COLO829 (cell line): ENCODE measurements around the gene TRIL.

ENCODE experiments used
- DNase-seq: peaks from one replicate; pipeline ENCODE4 v3.0.0; 2012; ENCODE audit warnings: low spot score

Gene TRIL

GRCh38 chr7:28958235-28958979 lies at the start of gene TRIL:
Gene TRIL, minus strand, starts transcription at chr7:28958330. Its CDS starts 284 bp downstream, at chr7:28958046.
- no peak for DNase-seq

- no peak for DNase-seq
Measured at GRCh38 chr7:29007127-29007526, 49.0 kb upstream of the TRIL start.

- DNase-seq: no peak
Measured at GRCh38 chr7:29005829-29006228, 47.7 kb upstream of the TRIL start.

- DNase-seq: no peak
Measured at GRCh38 chr7:29005406-29005805, 47.3 kb upstream of the TRIL start.

- DNase-seq: no peak
Measured at GRCh38 chr7:29003703-29004102, 45.6 kb upstream of the TRIL start.

- DNase-seq: no peak
Measured at GRCh38 chr7:29000717-29001076, 42.6 kb upstream of the TRIL start.

GRCh38 chr7:28999895-29000716 lies 42.0 kb upstream of the TRIL start:
- no peak for DNase-seq

GRCh38 chr7:28999427-28999826 lies 41.3 kb upstream of the TRIL start:
- no peak for DNase-seq

- DNase-seq: no peak
Measured at GRCh38 chr7:28998105-28998504, 40.0 kb upstream of the TRIL start.

- DNase-seq: no peak
Measured at GRCh38 chr7:28996836-28997235, 38.7 kb upstream of the TRIL start.

- DNase-seq: no peak
Measured at GRCh38 chr7:28993371-28993770, 35.2 kb upstream of the TRIL start.

GRCh38 chr7:28992798-28993197 lies 34.7 kb upstream of the TRIL start:
- DNase-seq: no peak

- no peak for DNase-seq
Measured at GRCh38 chr7:28990200-28990960, 32.2 kb upstream of the TRIL start.

- no peak for DNase-seq
Measured at GRCh38 chr7:28989211-28989980, 31.3 kb upstream of the TRIL start.

- DNase-seq: no peak
Measured at GRCh38 chr7:28988810-28989209, 30.7 kb upstream of the TRIL start.

GRCh38 chr7:28988091-28988490 lies 30.0 kb upstream of the TRIL start:
- no peak for DNase-seq

- DNase-seq: no peak
Measured at GRCh38 chr7:28986765-28987110, 28.6 kb upstream of the TRIL start.

- DNase-seq: no peak
Measured at GRCh38 chr7:28986028-28986764, 28.1 kb upstream of the TRIL start.

- peak; percentile 80 for DNase-seq
Measured at GRCh38 chr7:28984631-28985030, 26.5 kb upstream of the TRIL start.

- DNase-seq: no peak
Measured at GRCh38 chr7:28984217-28984616, 26.1 kb upstream of the TRIL start.
